GM18951 (cell line): Measurements from ENCODE around the gene YKT6.

ENCODE experiments used
- POLR2A ChIP-seq: IDR thresholded peaks from 4 replicates; pipeline ENCODE4 v1.6.1; 2011; ENCODE audit warnings: mild to moderate bottlenecking; ENCODE audit not compliant: insufficient read length, insufficient read depth; ENCODE audit errors: extremely low read depth
- in situ Hi-C: fragments of 300-500 bp; cut with MboI; formaldehyde crosslinking; loops from one replicate; pipeline ENCODE4 v1.12.0; 2022; ENCODE audit warnings: low sequenced_read_pairs, mixed read lengths, inconsistent platforms; ENCODE audit not compliant: unreplicated experiment

The YKT6 gene

DNA sequence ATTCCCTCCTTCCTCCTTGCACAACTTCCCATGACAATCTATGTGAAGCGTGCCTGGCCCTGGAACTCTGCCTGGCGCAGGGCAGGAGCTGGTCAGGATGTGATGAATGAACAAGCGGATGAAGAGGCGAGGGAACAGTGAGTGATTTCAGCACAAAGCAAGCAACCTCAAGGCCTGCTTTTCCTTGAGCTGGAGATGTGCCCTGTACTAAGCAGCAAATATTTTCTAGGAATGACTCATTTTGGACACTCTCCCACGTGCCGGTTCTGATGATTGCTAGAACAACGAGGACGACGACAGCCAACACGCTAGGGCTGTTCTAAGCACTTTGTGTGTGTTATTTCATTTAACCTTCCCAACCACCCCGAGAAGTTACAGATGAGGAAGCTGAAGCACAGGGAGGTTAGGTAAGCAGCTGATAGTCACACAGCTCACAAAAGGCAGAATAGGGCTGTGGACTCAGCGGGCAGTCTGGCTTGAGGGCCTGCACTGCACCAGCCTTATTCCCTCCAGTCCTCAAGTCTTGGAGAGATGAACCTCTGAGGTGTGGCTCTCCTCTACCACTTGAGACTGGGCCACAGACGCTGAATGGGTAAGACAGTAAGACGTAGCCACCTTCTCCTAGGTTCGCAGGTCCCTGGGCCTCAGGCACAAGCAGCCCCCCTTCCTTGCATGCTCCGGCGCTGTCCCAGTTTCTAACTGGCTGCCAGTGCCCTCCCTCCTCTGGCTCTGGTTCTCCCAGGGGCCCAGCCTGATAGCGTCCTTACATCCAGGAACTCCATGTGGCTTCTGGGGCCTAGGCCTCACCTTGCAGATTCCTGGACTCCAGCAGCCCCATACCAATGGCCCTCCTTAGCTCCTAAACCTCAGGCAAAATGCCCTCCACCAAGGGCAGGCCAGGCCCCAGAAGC is 59.0 kb downstream of the YKT6 start:
- no peak for TF ChIP-seq POLR2A
- in situ Hi-C loops = no loop called here

DNA sequence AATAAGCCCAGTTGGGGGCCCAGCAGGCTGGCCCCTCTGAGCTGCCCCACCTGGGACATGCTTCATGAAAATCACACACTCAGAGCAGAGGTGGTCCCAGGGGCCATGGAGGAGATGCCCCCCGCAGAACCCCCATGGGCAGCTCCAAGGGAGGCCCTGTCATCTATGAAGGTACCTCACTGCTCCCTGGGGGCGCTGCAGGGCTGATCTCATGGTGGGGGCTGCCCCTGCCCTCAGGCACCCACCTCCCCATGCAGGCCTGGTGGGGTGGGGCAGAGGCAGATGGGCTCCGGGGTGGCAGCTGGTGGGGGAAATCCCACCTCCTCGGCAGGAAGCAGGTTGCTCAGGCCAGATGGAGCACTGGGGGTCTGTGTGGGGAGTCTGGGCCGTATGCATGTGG is 60.5 kb downstream of the YKT6 start:
- in situ Hi-C loops = no loop called here
- TF ChIP-seq POLR2A = no peak

DNA sequence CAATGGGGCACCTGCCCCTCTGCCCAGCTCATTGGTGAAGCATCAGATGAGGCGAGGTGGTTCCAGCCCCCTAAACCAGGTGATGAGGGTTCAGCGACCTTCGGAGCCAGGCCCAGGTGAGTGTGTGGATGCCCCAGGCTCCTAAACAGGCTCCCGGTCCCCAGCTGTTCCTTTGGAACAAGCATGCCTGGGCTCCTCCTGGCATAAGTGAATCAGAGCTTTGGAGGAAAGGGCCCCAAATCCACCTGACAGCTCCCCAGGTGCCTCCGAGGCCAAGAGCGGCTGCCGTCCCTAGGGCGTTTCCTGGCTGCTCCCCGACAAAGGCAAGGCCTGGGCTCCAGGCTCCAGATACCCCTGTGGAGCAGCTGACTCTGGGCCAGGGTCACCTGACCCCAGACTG is 61.3 kb downstream of the YKT6 start:
- TF ChIP-seq POLR2A = no peak
- in situ Hi-C loops = no loop called here

DNA sequence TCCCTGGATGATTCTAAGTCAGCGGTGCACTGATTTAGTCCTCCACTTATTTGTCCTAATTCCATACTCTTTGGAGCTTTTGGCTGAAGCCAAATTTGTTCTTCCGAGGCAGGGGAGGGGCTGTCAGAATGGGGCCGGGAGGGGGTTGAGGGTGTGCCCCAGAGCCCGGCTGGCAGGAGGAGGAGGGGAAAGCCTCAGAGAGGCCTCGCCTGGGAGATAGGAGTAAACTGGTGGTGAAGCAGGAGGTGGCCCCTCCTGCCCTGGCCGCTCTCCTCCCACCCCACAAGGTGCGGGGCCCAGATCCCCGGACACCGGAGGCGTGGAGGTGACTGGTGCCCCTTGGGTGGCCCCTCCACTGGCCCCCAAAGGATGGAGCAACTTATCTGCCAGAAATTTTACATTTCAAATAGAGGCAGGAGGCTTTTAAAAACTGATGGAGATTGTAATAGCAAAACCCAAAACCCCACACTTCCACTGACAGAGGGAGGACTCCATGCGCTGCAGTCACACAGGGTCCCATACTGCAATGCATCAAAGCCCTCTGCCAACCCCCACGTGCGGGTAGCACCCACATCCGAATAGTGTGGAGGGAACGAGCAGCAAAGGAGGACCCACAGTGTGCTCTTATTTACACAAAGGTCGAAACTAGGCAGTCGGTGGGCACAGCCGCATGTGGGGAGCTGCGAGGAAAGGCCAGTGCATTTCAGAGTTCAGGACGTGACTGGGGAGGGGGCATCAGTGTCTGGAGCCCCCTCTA is 62.7 kb downstream of the YKT6 start:
- in situ Hi-C loops = no loop called here
- no peak for TF ChIP-seq POLR2A
